HG02588 (cell line): ENCODE data around the gene TTC28.
"Not testable (repeated sequence)": the region's sequence is repeated elsewhere in the genome, so short reads cannot be mapped to it uniquely, and the experiment has no call there.

Experiments
- ATAC-seq: cut with Tn5 transposase; IDR thresholded peaks from one replicate; pipeline ENCODE4 v1.9.1; 2021; ENCODE audit warnings: mild to moderate bottlenecking, moderate library complexity; ENCODE audit not compliant: unreplicated experiment

The TTC28 gene

DNA sequence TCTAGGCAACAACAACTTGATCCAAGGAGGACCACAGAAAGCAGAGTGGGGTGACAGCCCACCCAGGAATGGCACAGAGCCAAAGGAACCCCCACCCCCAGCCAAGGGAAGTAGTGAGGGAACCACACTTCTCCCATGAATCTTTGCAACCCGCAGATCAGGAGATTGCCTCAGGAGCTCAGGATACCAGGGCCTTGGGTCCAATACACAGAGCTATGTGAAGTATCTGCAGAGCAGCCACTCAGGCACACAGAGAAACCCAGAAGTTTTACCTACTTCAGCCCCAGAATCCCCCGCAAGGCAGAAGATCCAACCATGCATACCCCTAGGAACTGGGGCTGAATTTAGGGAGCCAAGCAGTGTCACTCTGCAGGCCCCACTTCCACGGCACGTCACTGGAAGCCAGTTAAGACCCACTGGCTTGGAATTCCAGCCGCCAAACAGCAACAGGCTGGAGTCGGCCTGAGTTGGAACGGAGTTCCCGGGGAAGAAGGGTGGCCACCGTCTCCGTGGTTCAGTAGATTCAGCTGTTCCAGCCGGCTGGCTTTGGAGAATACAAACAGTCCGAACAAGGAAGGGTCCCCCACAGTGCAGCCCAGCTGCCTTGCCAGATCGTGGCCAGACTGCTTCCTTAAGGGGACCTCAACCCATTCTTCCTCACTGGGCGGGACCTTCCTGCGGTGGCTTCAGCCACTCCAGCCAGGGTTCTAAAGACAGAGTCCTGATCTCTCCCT is 174.1 kb downstream of the TTC28 start:
- ATAC-seq: no peak

- no peak for ATAC-seq
Measured at GRCh38 chr22:28500006-28500405, 179.6 kb downstream of the TTC28 start.

DNA sequence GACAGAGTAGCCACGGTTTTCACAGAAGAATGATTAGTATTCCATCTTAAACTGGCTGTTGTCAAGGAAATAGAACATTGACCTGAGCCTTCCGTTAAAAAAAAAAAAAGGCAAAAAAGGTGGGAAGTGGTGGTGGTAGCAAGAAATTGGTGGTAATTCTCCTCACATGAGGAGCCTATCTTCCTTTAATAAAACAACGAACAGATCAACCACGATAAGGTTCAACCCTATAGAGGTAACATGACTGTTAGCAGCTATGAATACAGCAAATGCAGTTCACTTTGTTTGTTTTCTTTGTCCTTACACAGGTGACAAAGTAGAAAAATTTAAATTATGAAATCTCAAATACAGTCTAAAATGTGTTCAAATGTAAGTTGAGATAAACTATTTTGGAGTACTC is 181.6 kb downstream of the TTC28 start:
- no peak for ATAC-seq

DNA sequence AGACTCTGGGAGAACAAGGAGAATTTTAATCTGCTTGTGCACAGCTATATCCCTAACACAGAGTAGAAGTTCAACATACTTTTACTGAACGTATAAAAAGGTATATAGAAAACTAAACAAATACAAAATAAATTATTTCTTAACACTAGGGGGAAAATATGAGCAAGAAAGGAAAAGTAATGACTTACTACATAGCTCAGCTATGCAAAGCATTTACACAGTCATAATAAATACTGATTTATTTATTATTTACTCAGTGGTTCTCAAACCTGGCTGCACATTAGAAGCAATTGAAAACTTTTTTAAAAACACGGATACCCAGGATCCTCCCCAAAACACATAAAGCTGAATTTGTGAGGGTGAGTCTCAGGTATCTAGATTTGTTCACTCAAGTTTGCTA is 182.5 kb downstream of the TTC28 start:
- no peak for ATAC-seq

DNA sequence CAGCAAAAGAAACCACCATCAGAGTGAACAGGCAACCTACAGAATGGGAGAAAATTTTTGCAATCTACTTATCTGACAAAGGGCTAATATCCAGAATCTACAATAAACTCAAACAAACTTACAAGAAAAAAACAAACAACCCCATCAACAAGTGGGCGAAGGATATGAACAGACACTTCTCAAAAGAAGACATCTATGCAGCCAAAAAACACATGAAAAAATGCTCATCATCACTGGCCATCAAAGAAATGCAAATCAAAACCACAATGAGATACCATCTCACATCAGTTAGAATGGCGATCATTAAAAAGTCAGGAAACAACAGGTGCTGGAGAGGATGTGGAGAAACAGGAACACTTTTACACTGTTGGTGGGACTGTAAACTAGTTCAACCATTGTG is 188.4 kb downstream of the TTC28 start:
- ATAC-seq: not testable (repeated sequence)

GRCh38 chr22:28488825-28489224 is 190.8 kb downstream of the TTC28 start:
- ATAC-seq: no peak

GRCh38 chr22:28484662-28485061 is 195.0 kb downstream of the TTC28 start:
- ATAC-seq: no peak

DNA sequence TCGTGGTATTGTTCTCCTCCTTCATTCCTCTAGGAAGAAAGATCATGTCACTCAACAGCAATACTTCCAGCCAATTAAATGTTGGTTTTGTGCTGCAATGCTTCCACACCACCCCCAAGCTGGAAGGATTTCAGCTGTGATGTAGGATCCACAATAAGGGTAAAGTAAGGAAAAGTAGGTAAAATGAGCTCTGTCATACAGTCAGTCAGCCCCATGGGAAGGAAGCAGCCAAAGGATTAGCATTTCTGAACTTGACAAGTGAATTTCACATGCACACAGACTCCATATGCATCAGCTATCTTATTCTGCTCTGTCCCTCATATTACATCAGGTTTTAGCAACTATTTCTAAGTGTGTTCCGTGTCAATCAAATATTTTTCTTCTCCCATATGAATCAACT is 197.9 kb downstream of the TTC28 start:
- no peak for ATAC-seq

DNA sequence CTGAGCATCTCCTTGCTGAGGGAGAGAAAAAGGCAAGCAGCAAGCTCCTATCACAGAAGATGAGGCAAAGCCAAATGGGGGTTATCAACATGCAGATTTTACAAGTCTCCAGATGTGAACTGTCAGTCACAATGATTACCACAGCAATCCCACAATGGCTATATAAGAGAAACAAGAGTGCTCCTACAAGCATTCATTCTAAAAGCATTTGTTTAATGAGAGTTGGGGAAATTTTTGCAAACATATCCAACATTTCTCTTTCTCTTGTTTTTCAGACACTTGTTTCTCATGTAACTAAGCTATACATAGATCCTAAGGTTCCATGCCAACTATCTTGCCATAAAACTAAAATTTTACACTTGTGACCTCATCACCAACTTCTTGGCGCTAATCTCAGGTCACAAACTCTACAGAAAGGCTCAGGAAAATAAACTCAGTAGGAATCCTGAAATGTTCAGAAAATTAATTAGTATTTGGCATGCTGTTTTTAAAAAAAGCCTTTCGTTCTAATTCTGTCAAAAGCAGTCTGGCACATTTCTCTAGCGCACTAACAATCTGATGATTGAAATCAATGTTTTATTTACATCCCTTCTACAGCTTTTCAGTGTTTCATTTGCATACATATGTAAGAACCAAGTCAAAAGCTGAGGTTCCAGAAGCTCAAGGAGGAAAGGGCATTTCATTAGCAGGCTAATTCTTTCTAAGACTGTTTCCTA is 199.5 kb downstream of the TTC28 start:
- ATAC-seq: no peak

GRCh38 chr22:28478564-28478963 is 201.1 kb downstream of the TTC28 start:
- ATAC-seq: no peak

DNA sequence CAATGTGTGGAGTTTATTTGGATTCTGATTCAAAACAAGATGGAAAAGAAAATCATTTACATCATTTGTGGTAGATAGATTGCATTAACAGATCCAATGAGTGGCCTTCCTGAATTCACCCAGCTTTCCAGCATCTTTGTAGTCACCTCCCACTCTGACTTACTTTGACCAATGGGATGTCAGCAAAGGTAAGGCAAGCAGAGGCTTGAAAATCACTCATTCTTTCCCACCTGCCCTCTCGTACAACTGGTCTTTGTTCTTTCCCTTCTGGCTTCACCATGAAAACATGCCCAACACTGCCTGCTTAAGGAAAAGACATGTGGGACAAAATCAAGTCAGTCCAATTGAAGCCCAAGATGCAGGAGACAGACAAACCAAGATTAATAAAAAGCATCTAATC is 202.1 kb downstream of the TTC28 start:
- ATAC-seq: no peak

DNA sequence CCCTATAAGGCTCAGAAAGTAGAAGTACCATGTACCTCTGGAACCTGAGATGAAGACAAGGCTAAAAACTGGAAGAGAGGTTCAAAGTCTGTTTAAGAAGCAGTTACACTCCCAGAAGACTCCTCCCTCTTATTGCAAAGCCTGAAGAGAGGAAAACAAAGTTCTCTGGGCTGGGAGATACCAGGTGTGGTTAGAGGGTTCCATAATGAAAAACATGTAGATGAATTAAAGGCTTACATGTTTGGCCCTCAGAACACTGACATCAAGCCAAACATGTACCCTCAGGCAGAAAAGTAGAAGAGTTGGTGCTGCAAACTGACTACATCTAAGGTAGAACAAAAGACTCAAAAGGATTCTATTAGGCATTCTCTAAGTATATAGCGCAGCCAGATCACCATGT is 205.3 kb downstream of the TTC28 start:
- ATAC-seq: no peak

DNA sequence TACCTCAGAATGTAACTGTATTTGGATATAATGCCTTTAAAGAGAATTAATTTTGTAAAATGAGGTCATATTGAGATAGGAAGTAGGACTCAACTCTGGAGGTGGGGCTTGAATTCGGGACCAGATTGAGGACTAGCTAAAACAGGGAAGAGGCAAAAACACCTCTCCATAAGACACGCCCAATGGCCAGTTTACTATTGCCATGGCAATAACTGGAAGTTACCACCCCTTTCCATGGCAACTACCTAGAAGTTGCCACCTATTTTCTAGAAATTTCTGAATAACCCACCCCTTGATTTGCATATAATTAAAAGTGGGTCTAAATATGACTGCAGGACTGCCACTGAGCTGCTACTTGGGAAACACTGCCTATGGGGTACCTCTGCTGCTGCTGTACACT is 206.4 kb downstream of the TTC28 start:
- no peak for ATAC-seq

DNA sequence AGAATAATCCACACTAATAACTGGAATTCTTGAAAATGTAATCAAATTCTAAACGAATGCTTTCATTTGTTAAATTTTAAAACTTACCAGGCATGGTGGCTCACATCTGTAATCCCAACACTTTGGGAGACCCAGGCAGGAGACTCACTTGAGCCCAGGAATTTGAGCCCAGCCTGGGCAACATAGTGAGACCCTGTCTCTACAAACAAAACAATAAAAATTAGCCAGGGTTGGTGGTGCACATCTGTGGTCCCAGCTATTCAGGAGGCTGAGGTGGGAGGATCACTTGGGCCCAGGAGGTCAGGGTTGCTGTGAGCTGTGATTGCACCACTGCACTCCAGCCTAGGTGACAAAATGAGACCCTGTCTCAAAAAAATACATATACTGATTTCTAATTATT is 212.6 kb downstream of the TTC28 start:
- not testable (repeated sequence) for ATAC-seq

DNA sequence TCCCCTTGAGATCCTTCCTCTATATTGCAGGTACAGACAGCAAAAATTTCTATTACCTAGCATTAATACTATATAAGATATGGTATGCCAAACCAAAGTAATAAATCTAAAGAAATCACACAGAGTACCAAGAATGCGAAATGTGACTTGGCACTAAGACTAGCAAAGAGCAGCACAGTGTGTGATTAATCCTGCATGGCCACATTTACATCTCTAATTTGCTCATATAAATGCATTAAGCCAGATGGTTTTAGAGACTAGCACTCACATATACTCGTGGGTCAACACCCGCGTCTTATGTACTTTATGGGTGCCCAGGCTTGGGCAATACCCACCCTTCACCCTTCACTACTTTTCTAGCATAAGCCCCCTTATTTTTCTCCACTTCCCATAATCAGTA is 213.2 kb downstream of the TTC28 start:
- no peak for ATAC-seq

- ATAC-seq: no peak
Measured at GRCh38 chr22:28465841-28466240, 213.8 kb downstream of the TTC28 start.

- no peak for ATAC-seq
Measured at GRCh38 chr22:28464127-28464526, 215.5 kb downstream of the TTC28 start.

DNA sequence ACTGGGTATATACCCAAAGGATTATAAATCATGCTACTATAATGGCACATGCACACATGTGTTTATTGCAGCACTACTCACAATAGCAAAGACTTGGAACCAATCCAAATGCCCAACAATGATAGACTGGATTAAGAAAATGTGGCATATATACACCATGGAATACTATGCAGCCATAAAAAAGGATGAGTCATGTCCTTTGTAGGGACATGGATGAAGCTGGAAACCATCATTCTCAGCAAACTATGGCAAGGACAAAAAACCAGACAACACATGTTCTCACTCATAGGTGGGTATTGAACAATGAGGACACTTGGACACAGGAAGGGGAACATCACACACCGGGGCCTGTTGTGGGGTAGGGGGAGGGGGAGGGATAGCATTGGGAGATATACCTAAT is 216.2 kb downstream of the TTC28 start:
- not testable (repeated sequence) for ATAC-seq

- ATAC-seq: no peak
Measured at GRCh38 chr22:28462901-28463300, 216.7 kb downstream of the TTC28 start.

GRCh38 chr22:28462041-28462440 is 217.6 kb downstream of the TTC28 start:
- ATAC-seq: no peak

- no peak for ATAC-seq
Measured at GRCh38 chr22:28454431-28455064, 225.1 kb downstream of the TTC28 start.

GRCh38 chr22:28450109-28450508 is 229.5 kb downstream of the TTC28 start:
- ATAC-seq: no peak
